DMS 273 treated with DMSO at 0.1 percent for 48 hours (cell line): ENCODE measurements around the gene ABCF2.

Experiments
- DNase-seq: peaks from one replicate; lab custom pipeline; 2025; lab: John Stamatoyannopoulos, UW

The ABCF2 gene

DNA sequence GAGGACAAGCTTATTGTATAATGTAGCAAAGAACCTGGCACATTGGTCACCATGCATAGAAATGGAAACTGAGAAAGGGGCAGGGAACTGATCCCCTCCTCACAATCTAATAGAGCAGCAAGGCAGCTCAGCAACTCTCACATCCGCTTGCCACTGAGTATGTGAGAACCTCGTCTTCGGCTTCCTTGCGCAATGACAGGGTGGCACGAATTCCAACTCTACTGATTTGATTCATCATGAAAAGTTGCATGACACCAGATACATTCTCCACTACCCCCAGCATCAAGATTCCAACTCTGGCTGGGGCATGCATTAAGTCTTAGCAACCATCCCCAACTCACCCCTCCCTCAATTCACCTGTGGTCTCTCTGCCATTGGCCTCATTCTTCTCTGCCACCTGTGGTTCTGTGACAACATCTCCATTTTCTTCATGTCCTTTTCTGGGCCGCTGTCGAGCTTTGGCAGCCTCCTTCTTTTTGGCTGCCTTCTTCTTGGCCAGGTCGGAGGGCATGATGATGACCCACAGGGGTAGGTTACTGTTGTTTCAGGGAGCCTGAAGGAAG, 976 bp downstream of the ABCF2 start:
- DNase-seq, result no peak

DNA sequence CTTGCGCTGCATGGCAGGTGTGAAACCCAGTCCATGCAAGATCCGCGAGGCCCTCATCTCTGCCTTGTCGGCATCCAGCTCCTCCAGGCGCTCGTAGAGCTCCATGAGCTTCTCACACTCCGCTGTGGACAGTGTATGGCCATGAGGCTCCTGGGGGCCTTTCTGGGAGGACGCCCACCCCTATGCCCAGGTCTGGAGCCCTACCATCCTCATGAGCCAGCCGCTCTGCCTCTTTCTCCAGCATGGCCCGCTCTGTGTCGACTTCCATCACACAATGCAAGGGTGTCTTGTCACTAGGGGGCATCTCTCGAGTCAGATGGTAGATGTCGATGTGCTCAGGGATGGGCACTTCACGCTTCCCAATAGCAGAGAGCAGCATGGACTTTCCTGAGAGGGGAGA, 3.3 kb downstream of the ABCF2 start:
- DNase-seq, result no peak

- no peak for DNase-seq
These were observed 8.8 kb downstream of the ABCF2 start for GRCh38 chr7:151218170-151218569.

GRCh38 chr7:151215396-151215795, 11.6 kb downstream of the ABCF2 start:
- DNase-seq, result no peak

- DNase-seq, result no peak
These were observed 13.2 kb downstream of the ABCF2 start for GRCh38 chr7:151213826-151214225.

- no peak for DNase-seq
These were observed 14.4 kb downstream of the ABCF2 start for GRCh38 chr7:151212626-151213025.

GRCh38 chr7:151211155-151211772, 15.7 kb downstream of the ABCF2 start:
- no peak for DNase-seq

- no peak for DNase-seq
These were observed 16.7 kb downstream of the ABCF2 start, which contains the start of gene H2BK1 for GRCh38 chr7:151210087-151210854. Gene H2BK1 (minus strand): TSS chr7:151210488. CDS start chr7:151210318, 170 bp downstream.

DNA sequence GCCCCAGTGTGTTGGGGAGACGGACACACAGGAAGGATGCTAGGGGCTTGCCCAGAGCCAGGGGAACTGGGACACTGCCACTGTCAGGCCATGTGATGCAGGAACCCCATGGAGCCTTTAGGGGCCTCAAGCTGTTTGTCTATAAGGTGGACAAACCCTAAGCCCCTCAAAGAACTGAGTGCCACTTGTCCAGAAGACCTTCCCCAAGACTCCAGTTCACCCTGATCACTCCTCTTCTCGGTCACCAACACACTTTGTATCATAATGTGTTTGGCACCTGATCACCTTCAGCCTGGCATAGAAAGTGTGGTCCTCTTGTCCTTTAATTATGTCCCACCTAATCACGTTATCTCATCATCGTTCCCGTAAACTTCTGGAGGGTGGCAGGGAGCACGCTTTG, 17.4 kb downstream of the ABCF2 start:
- no peak for DNase-seq

- no peak for DNase-seq
These were observed 18.6 kb downstream of the ABCF2 start for GRCh38 chr7:151208253-151208862.

DNA sequence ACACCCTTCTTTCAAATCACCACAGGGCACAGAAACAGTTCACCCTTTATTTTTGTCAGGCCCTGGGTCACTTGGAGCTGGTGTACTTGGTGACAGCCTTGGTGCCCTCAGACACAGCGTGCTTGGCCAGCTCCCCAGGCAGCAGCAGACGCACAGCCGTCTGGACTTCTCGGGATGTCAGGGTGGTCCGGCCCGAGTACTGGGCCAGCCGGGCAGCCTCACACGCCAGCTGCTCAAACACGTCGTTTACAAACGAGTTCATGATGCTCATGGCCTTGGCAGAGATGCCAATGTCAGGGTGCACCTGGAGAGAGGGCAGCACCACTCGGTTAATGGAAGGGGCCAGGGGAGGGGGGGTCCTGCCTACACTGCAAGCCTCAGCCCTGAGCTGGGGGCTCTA, 19.2 kb downstream of the ABCF2 start:
- DNase-seq, result no peak

DNA sequence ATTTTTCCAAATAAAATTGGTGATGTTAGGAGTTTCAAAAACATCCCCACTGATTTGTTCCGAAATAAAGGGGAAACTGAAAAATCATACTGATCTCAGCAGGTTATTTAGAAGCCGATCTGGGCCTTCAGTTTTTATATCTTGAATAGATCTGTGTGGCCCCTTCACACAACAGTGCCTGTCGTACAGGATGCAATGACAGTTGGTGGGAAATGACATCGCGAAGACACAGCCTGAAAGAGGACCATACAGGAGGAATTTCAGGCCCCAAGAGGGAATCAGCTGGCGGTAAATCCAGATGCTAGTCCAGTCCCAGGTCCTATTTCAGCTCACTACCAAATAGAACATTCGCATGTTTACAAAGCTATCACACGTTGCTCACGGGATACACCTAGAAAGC, 19.7 kb downstream of the ABCF2 start:
- DNase-seq, result no peak

- no peak for DNase-seq
These were observed 20.1 kb downstream of the ABCF2 start for GRCh38 chr7:151206914-151207313.

DNA sequence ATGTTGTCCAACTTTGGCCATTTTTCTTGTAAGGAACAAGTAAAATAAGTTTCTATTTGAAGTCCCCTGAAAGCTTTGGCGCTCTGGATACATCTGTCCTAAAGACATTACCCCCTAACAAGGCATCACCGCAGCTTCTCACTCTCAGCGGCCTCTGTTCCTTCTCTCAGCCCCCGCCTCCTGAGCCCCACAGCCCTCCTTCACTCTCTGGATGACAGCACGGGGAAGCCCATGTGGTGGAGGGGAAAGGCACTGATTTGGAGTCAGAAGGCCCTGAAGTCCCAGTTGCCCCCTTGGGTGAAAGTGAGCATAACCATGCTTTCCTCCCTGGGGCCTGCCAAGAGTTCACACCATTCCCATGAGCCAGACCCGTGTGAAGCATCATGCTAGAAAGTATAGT, 21.3 kb downstream of the ABCF2 start:
- no peak for DNase-seq

DNA sequence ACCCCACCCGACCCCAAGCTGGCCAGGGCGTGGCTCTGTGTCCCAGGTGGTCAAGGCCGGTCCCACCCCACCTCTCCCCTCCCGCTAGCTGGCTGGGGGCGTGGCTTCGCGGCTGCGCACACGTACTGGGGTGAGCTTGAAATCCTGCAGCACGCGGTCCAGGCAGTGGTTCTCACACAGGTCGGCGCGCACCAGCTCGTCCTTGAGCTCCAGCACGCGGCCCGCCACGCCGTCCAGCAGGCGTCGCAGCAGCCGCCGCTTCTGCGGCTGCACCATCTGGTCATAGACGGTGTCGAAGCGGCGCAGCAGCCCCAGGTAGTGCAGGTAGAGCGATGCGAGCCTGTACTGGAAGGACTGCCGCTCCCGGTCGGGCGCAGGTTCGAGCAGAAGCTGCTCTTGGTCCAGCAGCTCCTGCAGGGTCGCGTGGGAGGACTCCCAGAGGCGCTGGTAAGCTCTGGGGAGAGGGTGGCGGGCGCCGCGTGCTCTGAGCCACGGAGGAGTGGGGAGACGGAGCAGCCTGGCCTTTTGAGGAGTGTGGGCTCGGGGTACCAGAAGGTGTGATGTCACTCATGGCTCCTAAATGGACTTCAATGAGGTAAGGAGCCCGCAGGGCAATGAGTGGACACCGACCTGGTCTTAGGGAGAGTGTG, 22.5 kb downstream of the ABCF2 start:
- no peak for DNase-seq

DNA sequence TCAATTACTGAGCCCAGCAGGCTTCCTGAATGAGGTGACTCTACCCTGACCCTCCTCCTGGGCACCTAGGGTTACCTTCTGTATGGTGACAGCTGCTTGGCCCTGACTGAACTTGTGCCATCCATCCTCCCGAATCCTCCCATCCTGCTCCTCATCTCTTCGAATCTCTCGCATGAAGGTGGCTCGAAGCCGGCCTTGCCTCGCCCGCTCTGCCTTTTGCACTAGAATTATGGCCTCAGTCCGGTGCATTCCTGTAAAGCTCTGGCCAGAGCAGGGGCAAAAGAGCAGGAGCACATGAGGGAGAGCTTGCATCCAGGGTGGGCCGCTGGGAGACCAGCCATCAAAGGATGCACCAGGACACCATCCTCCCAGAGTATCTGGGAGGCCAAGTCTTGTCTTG, 24.2 kb downstream of the ABCF2 start:
- no peak for DNase-seq

DNA sequence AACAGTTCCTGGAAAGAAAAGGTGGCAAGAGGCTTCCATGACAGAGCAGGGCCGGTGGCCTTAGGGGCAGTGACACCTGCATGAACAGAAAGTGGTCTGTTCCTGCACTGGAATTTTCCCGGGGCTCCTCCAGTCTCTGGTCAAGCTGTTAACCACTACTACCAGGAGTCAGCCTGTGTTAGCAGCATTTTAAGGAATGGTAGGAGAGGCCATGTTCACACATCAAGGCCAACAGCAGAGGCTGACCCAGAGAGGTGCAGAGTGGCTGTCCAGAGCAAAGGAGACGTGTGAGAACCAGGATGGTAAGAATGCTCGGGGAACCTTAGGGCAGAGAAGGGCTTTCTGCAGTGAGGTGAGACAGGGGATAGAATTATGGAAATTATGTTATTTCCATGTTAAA, 25.3 kb downstream of the ABCF2 start:
- no peak for DNase-seq

DNA sequence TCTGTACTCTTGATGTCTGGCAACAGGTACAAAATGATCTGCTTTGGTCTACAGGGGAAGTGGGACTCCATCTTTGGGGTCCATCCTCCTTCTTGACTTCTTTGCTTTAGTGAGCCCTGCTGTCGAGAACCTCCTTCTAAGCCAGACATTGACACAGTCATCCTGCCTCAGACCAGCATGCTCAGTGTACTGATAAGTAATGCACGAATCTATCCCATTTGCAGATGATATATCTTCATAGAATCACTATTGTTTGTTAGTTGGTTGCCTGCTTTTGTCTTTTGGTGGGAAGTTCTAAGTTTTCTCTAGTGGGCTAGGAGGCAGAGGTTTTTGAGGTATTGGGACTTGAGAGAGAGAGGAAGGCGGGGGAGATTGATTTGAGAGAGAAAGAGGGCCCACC, 25.7 kb downstream of the ABCF2 start:
- no peak for DNase-seq

- DNase-seq, result no peak
These were observed 27.8 kb downstream of the ABCF2 start for GRCh38 chr7:151198945-151199848.

DNA sequence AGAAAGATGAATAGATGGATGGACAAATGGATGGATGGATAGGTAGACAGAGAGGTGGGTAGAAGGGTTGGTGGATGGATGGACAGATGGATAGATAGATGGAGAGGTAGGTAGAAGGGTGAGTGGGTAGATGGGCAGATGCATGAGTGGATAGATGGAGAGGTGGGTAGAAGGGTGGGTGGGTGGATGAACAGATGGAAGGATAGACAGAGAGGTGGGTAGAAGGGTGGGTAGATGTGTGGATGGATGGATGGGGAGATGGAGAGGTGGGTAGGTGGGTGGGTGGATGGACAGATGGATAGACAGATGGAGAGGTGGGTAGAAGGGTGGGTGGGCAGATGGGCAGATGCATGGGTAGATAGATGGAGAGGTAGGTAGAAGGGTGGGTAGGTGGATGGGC, 29.1 kb downstream of the ABCF2 start:
- no peak for DNase-seq
